ENCODE results near the gene PLXNC1.

- TF ChIP-seq CTCF (conservative IDR thresholded peaks at IDR 0.05) (no peak), ZFX (IDR thresholded peaks at IDR 0.05) (no peak)
Measured at GRCh38 chr12:94218233-94218632, 69.9 kb downstream of the PLXNC1 start.
